UCSD-AML1 (cell line): ENCODE data around the gene PRKAB1.
"Not testable (repeated sequence)": the region's sequence is repeated elsewhere in the genome, so short reads cannot be mapped to it uniquely, and the experiment has no call there.

Experiments used
- DNase-seq: peaks from one replicate; lab custom pipeline; 2025; ENCODE audit not compliant: unreplicated experiment; lab: John Stamatoyannopoulos, UW

PRKAB1 gene, protein sequence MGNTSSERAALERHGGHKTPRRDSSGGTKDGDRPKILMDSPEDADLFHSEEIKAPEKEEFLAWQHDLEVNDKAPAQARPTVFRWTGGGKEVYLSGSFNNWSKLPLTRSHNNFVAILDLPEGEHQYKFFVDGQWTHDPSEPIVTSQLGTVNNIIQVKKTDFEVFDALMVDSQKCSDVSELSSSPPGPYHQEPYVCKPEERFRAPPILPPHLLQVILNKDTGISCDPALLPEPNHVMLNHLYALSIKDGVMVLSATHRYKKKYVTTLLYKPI

DNA sequence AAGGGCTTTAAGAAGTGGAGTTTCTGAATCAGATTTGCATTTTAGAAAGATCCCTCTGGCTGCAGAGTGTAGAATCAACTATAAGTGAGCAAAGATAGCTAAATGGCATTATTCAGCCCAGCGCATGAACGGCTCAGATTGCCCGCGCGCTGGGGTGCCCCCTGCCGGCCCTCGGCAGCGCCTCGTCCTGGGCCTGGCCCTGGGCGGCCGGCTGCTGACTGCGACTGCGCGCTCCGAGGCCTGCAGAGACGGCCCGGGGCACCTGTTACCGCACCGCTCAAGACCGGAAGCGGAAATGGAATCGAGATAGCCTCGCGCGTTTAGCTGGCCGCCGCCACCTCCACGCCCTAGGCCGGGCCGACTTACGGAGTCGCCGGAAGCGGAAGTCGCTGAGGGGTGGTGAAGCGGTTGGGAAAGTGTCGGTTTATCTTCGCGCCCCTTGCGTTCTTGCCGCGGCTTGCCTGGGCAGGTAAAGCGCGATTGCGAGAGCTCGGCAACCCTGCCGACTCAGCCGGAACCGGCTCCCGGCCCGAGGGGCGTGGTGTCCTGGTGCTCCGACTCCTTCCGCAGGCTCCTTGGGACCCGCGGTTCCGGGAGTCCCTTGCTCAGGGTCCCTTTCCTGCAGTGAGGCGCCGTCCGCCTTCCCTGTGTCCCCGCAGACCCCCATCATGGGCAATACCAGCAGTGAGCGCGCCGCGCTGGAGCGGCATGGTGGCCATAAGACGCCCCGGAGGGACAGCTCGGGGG lies at the start of gene PRKAB1:
PRKAB1 (plus strand) TSS at position 557 of the 747 bp plus-strand sequence; CDS start at position 669, 112 bp downstream.
- DNase-seq: peak; percentile 97

DNA sequence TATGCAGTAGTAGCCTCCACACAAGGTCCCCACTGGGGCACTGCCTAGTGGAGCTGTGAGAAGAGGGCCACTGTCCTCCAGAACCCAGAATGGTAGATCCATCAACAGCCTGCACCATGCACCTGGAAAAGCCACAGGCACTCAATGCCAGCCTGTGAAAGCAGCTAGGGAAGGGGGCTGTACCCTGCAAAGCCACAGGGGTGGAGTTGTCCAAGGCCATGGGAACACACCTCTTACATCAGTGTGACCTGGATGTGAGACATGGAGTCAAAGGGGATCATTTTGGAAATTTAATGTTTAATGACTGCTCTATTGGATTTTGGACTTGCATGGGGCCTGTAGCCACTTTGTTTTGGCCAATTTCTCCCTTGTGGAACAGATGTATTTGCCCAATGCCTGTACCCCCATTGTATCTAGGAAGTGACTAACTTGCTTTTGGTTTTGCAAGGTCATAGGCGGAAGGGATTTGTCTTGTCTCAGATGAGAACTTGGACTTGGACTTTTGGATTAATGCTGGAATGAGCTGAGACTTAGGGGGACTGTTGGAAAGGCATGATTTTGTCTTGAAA lies 49.5 kb upstream of the PRKAB1 start:
- not testable (repeated sequence) for DNase-seq

DNA sequence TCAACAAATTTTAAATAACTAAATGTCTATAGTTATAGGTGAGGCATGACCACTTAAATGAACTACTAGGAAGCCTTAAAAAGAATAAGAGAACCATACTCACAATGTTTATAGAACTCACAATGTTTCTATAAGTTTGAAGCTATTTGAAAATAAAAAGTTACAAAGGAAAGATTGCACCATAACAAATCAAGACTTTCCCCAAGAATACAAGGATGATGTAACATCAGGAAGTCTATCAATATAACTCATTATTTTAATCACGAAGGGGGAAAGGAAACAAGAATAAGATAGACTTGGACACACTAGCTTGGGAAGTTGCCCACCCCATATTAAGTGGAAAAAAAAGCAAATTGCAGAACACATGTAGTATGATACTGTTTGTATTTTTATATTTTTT lies 47.4 kb upstream of the PRKAB1 start:
- DNase-seq: no peak

DNA sequence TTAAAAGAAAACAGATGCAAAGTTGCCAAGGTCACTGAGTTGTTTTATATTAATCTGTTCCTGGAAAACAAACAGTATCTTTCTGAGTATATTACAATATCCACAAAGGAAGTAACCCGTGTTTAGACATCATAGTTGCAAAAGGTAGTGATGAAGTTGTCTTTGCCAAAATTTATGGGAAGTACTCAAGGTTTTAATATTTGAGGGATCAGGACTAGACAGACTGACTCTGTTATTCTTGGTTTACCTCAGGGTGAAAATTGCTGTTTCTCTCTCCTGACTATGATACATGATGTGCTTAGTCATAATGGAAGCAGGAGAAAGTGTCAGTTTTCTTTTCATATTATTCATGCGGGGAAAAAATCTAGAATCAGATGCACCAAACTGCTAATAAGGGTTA lies 46.1 kb upstream of the PRKAB1 start:
- DNase-seq: no peak

DNA sequence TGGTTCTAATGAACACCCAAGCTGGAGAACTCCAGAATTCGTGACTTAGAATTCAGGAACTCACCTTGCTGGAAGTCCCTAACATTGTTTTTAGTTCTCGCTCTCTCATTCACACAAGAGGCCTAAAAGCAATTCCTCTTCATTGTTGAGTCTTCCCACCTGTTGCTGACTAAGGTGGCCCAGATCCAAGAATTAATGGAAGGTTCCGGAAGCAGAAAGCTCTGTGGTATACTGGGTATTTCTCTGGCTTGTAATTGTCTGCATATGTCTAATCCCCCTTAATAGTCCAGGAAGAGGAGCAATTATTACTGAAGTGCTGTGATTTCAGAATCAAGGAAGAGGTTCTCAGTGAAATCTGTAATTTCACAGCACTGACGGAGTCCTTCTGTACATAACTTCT lies 43.0 kb upstream of the PRKAB1 start:
- no peak for DNase-seq

DNA sequence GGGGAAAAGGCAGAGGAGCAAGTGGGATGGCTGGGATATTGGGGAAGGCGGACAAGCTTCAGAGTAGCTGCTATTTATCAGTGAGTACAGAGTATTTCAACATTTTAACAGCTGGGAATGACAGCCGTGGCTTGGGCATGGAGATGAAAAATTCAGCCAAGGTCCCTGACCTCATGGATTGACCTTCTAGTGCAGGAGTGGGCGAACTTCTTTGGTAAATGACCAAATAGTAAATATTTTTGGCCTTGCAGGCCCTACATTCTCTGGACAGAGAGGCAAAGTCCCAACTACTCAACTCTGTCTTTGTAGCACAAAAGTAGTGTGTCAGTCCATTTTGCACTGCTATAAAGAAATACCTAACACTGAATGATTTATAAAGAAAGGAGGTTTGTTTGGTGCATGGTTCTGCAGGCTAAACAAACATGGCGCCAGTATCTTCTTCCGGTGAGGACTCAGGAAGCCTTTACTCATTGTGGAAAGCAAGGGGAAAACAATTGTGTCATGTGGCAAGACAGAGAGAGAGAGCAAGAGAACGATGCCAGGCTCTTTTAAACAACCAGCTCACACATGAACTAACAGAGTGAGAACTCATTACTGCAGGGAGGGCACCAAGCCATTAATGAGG lies 40.8 kb upstream of the PRKAB1 start:
- DNase-seq: no peak

DNA sequence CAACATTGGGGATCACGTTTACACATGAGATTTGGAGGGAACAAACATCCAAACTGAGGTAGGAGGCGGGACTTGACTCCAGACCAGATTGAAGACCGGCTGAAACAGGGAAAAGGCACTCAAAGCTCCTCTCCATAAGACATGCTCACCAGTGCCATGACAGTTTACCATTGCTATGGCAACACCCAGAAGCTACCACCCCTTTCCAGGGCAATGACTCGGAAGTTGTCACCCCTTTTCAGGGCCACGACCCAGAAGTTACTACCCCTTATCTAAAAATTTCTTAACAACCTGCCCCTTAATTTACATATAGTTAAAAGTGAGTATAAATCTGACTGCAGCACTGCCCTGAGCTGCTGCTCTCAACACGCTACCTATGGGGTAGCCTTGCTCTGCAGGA lies 40.2 kb upstream of the PRKAB1 start:
- DNase-seq: no peak

DNA sequence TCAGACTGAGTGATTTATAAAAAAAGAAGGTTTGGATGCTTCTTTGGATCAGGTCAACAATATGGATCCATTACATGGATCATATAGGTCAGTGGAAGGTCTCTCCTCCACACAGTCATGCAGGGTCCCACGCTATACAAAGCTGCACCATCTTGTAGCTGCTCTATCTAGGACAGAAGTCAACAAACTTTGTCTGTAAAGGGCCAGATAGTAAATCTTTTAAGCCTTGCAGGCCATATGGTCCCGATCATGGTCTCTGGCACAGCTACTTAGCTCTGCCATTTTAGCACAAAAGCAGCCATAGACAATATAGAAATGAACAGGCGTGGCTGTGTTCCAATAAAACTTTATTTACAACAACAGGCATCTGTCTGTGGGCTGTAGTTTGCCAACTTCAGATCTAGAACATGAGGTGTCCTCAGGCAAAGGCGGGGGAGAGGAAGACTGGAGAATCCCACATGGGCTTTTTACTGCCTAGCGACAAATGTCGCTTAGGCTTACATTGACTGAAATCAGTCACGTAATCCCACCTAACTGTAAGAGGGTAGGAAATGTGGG lies 37.6 kb upstream of the PRKAB1 start:
- DNase-seq: no peak

DNA sequence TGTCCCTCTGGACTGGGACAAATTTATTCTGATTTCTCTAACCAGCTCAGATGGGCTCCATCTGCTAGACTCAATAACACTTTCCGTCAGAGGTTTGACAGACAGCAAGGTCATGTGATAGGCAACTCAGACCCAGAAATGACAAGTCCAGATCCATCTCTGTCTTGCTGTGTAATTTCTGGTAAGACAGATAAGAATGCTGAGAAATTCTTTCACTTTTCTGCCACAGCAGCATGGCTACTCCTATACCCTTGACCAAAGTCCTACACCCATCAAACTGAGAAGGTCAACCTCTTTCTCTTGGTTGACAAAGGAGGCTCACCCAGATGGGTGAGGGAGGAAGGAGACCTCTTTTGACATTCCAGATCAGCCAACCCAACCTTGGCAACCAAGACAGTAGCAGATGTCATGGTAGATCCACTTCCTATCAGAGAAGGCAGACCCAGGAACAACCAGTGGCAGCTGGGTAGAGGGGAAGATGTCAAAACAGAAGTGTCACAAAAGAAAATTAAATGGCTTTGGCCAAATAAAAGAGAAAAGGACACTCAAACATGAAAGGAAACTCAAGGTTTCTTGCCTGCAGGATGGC lies 36.9 kb upstream of the PRKAB1 start:
- no peak for DNase-seq

DNA sequence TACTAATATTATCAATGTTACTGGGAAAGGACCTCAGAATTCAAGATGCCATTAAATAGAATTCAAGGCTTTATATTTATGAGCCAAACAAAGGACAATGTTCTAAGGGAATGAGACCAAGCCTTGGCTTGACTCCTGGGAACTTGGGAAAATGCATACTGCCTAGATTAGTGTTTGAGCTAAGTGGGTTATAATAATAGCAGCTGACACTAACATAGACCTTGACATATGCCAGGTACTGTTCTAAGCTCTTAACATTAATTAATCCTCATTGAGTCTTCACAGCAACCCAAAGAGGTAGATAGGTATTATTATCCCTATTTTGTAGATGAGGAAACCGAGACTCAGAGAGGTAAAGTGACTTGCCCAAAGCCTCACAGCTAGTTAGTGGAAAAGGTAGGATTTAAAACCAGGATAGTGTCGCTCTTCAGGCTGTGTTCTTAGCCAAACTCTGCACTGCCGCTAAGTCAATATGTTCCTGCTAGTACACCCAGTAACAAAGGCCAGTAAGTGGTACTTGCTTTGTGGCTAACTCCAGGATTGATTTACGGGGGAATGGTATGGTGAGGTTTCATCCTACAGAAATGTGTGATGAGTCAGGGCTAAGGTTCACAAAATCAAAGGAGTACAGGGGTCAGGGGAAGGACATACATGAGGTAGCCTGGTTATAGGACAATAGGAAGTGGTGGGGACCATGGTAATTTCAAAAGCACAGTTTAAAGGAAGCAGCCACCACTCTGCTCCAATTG lies 35.8 kb upstream of the PRKAB1 start:
- no peak for DNase-seq

DNA sequence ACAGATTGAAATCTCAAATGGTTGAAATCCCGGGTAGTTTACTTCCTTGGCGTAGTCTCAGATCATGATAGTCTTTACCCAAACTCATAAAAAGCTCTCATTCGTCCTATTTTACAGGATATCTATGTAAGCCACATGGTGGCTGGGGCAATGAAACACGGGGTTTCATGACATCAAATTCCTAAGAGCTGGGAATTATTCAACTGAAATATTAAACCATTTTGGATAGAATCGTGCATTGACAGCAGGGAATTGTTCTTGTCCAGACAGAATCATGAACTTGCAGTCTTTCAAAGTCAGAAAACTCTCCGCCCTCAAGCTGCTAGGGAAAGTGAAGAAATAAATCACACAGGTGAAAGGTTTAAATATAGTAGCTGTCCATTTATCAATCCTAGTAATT lies 33.2 kb upstream of the PRKAB1 start:
- no peak for DNase-seq

DNA sequence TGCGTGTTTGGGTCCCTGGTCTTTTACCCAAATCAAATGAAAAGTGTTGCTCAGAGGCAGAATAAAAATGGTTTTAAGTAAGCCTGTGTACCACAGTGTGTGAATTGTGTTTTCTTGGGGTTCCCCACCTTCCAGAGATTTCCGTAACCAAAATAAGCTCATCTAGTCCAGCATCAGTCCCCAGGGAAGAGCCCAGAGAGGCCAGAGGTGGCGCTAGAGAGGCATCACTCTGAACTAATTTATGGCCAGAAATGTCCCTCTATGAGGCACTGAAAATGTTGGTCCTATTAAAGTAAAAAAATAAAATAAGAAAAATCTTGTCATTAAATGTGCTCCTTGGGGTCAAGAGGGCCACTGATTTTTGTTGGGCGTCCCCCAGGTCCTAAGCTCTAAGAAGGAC lies 24.9 kb upstream of the PRKAB1 start:
- DNase-seq: no peak

DNA sequence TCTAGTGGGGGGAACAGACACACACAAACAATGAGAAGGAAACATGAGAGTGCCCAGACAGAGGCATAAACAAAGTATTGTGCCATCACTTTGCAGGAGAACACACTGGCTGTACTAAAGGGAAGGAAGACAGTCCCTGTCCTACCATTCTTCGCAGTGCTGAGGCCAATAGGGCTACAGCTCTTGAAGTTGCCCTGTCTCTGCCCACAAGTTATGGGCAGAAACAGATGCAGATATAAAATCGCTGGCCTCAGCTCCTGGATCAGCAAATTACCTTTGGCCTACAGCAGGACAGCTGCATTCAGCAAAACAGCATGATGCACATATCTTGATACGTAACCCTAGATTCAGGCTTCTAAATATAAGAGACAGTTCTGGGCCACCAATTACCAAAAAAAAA lies 23.0 kb upstream of the PRKAB1 start:
- DNase-seq: no peak

DNA sequence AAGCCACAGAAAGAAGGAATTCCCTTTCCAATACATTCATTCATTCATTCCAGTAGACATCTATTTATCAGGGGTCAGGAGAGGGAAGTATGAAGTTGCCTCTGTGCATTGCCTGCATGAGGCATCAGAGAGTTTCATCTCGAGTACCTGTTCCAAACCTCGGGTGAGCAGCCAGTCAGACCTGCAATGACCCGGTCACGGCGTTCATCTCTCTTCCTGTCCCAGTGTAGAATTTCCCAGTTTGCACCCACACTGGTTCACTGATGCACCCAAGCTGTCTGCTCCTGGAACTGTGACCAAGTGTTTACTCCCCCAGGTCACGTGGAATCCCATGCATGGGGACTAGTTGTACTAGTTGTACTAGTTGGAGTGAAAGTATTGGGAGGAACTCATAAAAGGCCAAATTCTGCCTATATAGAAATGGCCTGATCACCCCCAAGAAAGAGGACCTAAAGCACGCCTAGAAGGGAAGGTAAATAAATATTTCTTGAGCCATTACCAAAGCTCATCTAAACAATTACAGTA lies 22.3 kb upstream of the PRKAB1 start:
- DNase-seq: no peak

DNA sequence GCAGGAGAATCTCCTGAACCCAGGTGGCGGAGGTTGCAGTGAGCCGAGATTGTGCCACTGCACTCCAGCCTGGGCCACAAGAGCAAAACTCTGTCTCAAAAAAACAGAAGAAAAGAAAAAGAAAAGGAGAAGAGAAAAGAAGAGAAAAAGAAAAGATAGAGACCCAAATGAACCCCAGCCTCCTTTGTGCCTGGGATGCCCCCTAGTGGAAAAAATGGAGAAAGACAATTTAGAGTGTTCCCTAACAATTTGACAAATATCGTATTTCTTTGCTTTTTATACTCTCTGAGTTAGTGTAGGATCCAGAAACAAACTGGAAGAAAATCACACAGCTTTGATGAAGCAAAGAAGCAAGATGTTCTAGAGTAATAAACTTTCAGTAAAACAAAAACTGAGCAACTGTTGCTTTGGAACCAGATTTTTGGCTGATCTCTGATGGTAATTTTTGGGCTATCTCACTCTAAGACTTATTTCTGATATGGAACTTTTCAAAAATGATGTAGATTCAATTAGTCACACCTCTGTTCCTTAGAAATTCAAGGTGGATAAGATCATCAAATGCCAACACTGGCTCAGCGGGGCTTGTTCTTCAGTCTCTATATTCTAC lies 18.6 kb upstream of the PRKAB1 start:
- DNase-seq: no peak

DNA sequence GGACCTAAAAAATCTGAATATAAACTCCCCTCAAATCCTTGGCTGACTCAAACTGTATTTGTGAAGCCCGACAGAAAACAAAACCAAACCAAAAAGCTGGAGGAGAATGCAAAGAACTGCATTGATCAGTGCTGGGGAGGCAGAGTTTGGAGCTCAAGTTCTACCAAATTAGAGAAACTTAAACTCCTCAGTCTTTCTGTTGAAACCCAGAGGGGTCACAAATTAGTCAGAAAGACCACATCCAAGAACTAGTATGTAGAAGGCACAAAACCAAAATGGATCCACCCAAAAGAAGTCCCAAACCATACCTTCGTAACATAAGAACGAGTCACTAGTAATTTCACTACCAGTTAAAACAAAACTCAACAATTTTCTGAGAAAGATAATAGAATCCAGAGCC lies 15.3 kb upstream of the PRKAB1 start:
- no peak for DNase-seq

DNA sequence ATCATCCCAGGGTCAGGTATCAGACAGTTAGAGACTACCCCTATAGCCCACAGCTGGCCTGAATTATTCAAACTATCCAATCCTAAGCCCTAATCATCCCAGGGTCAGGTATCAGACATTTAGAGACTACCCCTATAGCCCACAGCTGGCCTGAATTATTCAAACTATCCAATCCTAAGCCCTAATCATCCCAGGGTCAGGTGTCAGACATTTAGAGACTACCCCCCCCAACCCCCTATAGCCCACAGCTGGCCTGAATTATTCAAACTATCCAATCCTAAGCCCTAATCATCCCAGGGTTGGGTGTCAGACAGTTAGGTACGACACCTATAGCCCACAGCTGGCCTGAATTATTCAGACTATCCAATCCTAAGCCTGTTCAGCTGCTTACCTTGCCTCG lies 10.9 kb upstream of the PRKAB1 start:
- DNase-seq: not testable (repeated sequence)

DNA sequence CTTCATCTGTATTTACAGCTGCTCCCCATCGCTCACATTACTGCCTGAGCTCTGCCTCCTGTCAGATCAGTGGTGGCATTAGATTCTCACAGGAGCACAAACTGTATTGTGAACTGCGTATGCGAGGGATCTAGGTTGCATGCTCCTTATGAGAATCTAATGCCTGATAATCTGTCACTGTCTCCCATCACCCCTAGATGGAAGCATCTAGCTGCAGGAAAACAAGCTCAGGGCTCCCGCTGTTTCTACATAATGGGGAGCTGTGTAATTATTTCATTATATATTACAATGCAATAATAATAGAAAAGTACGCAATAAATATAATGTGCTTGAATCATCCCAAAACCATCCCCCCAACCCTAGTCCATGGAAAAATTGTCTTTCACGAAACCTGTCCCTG lies 9.8 kb upstream of the PRKAB1 start:
- not testable (repeated sequence) for DNase-seq

DNA sequence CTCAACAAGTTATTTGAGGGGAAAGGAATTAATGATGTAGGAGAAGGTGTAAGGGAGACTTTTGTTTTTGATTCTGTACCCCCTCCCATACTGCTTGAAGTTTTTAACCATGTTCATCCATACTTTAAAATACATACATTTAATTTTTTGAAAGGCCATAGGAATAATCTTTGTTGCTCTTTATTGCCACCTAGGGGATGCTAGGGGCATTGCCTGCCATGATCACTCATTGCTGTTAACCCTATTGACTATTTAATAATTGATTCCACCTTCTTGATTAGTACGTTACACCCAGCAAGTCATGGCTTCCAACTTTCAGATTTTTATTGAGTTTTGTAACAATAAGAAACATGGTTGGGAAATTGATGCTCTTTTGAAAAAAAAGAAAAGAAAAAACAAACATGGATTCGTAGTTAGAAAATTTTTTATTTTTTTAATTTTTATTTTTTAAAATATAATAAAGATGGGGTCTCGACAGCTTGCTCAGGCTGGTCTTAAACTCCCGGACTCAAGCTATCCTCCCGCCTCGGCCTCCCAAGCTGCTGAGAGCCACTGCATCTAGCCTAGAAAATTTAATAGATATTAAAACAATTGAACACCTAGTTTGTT lies 8.5 kb upstream of the PRKAB1 start:
- no peak for DNase-seq
